ENCODE data around the gene REXO2.

The REXO2 gene

GRCh38 chr11:114439229-114440120 lies at the start of gene REXO2:
REXO2 (plus strand) TSS chr11:114439467; CDS start chr11:114439529, 62 bp downstream.
- DNase-seq, result peak; percentile 96

- DNase-seq, result no peak
These were observed 46.3 kb upstream of the REXO2 start for GRCh38 chr11:114392735-114393667.

- peak; percentile 45 for DNase-seq
These were observed 43.5 kb upstream of the REXO2 start for GRCh38 chr11:114395736-114396135.

- no peak for DNase-seq
These were observed 42.4 kb upstream of the REXO2 start for GRCh38 chr11:114396916-114397315.

GRCh38 chr11:114397349-114397982 lies 41.8 kb upstream of the REXO2 start:
- DNase-seq, result no peak

GRCh38 chr11:114398303-114398920 lies 40.9 kb upstream of the REXO2 start:
- DNase-seq, result no peak

GRCh38 chr11:114399490-114400215 lies 39.6 kb upstream of the REXO2 start:
- peak; percentile 86 for DNase-seq

GRCh38 chr11:114400216-114400914 lies 38.9 kb upstream of the REXO2 start, which contains the start of the genes C11orf71 and RBM7:
C11orf71 (minus strand) TSS chr11:114400511; CDS start chr11:114400331, 180 bp downstream.
RBM7 (plus strand) TSS chr11:114400666; CDS start chr11:114400672, 6 bp downstream.
- peak; percentile 97 for DNase-seq

- DNase-seq, result peak; percentile 70
These were observed 38.4 kb upstream of the REXO2 start for GRCh38 chr11:114400915-114401223.

GRCh38 chr11:114401311-114401710 lies 38.0 kb upstream of the REXO2 start:
- DNase-seq, result peak; percentile 1

GRCh38 chr11:114412946-114413345 lies 26.3 kb upstream of the REXO2 start:
- no peak for DNase-seq

GRCh38 chr11:114413958-114414357 lies 25.3 kb upstream of the REXO2 start:
- DNase-seq, result no peak

GRCh38 chr11:114416441-114416961 lies 22.8 kb upstream of the REXO2 start:
- DNase-seq, result no peak

GRCh38 chr11:114426280-114426679 lies 13.0 kb upstream of the REXO2 start:
- DNase-seq, result no peak

GRCh38 chr11:114430290-114430689 lies 9.0 kb upstream of the REXO2 start:
- no peak for DNase-seq

- no peak for DNase-seq
These were observed 6.4 kb upstream of the REXO2 start for GRCh38 chr11:114432893-114433292.

GRCh38 chr11:114433376-114433775 lies 5.9 kb upstream of the REXO2 start:
- no peak for DNase-seq

- no peak for DNase-seq
These were observed 964 bp upstream of the REXO2 start for GRCh38 chr11:114438303-114438702.

- no peak for DNase-seq
These were observed 1.0 kb downstream of the REXO2 start for GRCh38 chr11:114440121-114440860.
